SK-N-SH (cell line): Measurements from ENCODE around the gene OGFOD3. TPM values are rescaled to one million over a fixed set of nuclear protein-coding genes. Genes with fewer than 3 reads are reported as not detected.
A peak's percentile ranks its signal among the peaks of the same experiment; 100 is the strongest.
"Not testable (repeated sequence)": the region's sequence is repeated elsewhere in the genome, so short reads cannot be mapped to it uniquely, and the experiment has no call there.

Experiments used
- CTCF ChIA-PET: fragments of 300-600, 350-600 bp; formaldehyde crosslinking; extraction: SDS; loops from one replicate; lab custom pipeline; 2021; lab: Yijun Ruan, JAX
- POLR2A ChIA-PET: fragments of 350-600 bp; sonication (Branson Sonifier 250); formaldehyde crosslinking; extraction: SDS; loops from one replicate; lab custom pipeline; 2020; ENCODE audit warnings: antibody characterized with exemption, inconsistent platforms; lab: Yijun Ruan, JAX
- DNase-seq: peaks from one replicate; pipeline ENCODE4 v3.0.0; 2012
- H2AFZ ChIP-seq: fragments of 200-600 bp; sonication (generic); 2 replicates; pipeline ENCODE4 v1.8.1; 2016; ENCODE audit warnings: antibody characterized with exemption, mild to moderate bottlenecking, low read depth
- H3F3A ChIP-seq: fragments of 200-600 bp; sonication (generic); replicated peaks from 2 replicates; pipeline ENCODE3; 2016; ENCODE audit warnings: antibody characterized with exemption, mild to moderate bottlenecking; ENCODE audit not compliant: insufficient read depth
- H3K27ac ChIP-seq, 2 experiments: fragments of 200-500 bp in 1 of 2; fragments of 200-600 bp in 1 of 2; sonication (Bioruptor generic) in 1 of 2; sonication (generic), shearing (Covaris generic) in 1 of 2; 2 replicates each; pipeline versions ENCODE4 v1.5.1 to v1.6.1; 2014 to 2016; ENCODE audit warnings: low read depth in 2 of 2, inconsistent platforms in 1 of 2, low read length in 1 of 2, mild to moderate bottlenecking in 1 of 2, mixed read lengths in 1 of 2
- H3K27me3 ChIP-seq: fragments of 200-600 bp; sonication (generic), shearing (Covaris generic); 2 replicates; pipeline ENCODE4 v1.6.1; 2016; ENCODE audit warnings: mixed run types; ENCODE audit not compliant: insufficient read depth
- H3K36me3 ChIP-seq, 2 experiments: fragments of 200-500 bp in 1 of 2; fragments of 200-600 bp in 1 of 2; sonication (Bioruptor generic) in 1 of 2; sonication (generic) in 1 of 2; replicated peaks in 1 of 2; 2 replicates each; pipeline versions ENCODE3 to v1.5.1; 2014 to 2016; ENCODE audit warnings: low read length in 1 of 2, mild to moderate bottlenecking in 1 of 2; ENCODE audit not compliant: insufficient read depth in 2 of 2, control insufficient read depth in 1 of 2
- H3K4me1 ChIP-seq, 2 experiments: fragments of 200-500 bp in 1 of 2; fragments of 200-600 bp in 1 of 2; sonication (Bioruptor generic) in 1 of 2; sonication (generic), shearing (Covaris generic) in 1 of 2; 2 replicates each; pipeline versions ENCODE4 v1.5.1 to v1.6.1; 2014 to 2016; ENCODE audit warnings: low read depth in 1 of 2, low read length in 1 of 2, mixed run types in 1 of 2; ENCODE audit not compliant: insufficient read depth in 2 of 2, control insufficient read depth in 1 of 2
- H3K4me2 ChIP-seq: fragments of 200-600 bp; sonication (generic), shearing (Covaris generic); 2 replicates; pipeline ENCODE4 v1.6.1; 2017; ENCODE audit warnings: mixed run types
- H3K4me3 ChIP-seq, 2 experiments: fragments of 200-500 bp in 1 of 2; fragments of 200-600 bp in 1 of 2; sonication (Bioruptor generic) in 1 of 2; sonication (generic), shearing (Covaris generic) in 1 of 2; 2 replicates each; pipeline versions ENCODE4 v1.5.1 to v1.8.1; 2014 to 2016; ENCODE audit warnings: low read depth in 2 of 2, inconsistent platforms in 1 of 2, low read length in 1 of 2, mild to moderate bottlenecking in 1 of 2, mixed read lengths in 1 of 2, moderate library complexity in 1 of 2
- H3K79me2 ChIP-seq: fragments of 200-600 bp; sonication (generic); 2 replicates; pipeline ENCODE4 v1.8.1; 2017; ENCODE audit warnings: mild to moderate bottlenecking; ENCODE audit not compliant: insufficient read depth
- H3K9ac ChIP-seq: fragments of 200-600 bp; sonication (generic); 2 replicates; pipeline ENCODE4 v1.6.1; 2017; ENCODE audit warnings: mixed run types
- H3K9me2 ChIP-seq: fragments of 200-600 bp; sonication (generic); 2 replicates; pipeline ENCODE4 v1.6.1; 2017; ENCODE audit warnings: mixed run types
- H3K9me3 ChIP-seq: fragments of 200-600 bp; sonication (generic); 2 replicates; pipeline ENCODE4 v1.6.1; 2017; ENCODE audit warnings: mixed run types, mild to moderate bottlenecking, moderate library complexity
- H4K20me1 ChIP-seq: fragments of 200-600 bp; sonication (generic); 2 replicates; pipeline ENCODE4 v1.6.1; 2017; ENCODE audit warnings: mild to moderate bottlenecking, mixed run types; ENCODE audit not compliant: insufficient read depth
- ELF1 ChIP-seq: IDR thresholded peaks from 2 replicates; pipeline ENCODE4 v1.4.0; 2012
- EZH2phosphoT487 ChIP-seq: fragments of 200-600 bp; sonication (generic); IDR thresholded peaks from 2 replicates; pipeline ENCODE4 v1.6.1; 2017; ENCODE audit warnings: low read depth, mixed run types, mild to moderate bottlenecking, antibody characterized with exemption, moderate library complexity, borderline replicate concordance
- GABPA ChIP-seq: IDR thresholded peaks from 2 replicates; pipeline ENCODE4 v1.4.0; 2012; ENCODE audit warnings: low read depth, mild to moderate bottlenecking
- NRF1 ChIP-seq: IDR thresholded peaks from 2 replicates; pipeline ENCODE4 v1.6.1; 2012; ENCODE audit warnings: low read depth, mild to moderate bottlenecking, low read length
- SIN3A ChIP-seq: IDR thresholded peaks from 2 replicates; pipeline ENCODE4 v1.6.1; 2012; ENCODE audit warnings: low read depth, mild to moderate bottlenecking, low read length, moderate library complexity, borderline replicate concordance
- WGBS: methylation state at CpG from one replicate; pipeline ENCODE4 v1.1.6; 2017; ENCODE audit warnings: low lambda C conversion rate; 5-methylcytosine and 5-hydroxymethylcytosine counted together
- polyA plus RNA-seq, 3 experiments: library from polyadenylated mRNA; depleted of rRNA; stranded (reverse); fragments of >200 nt; gene quantifications; 2 replicates each; pipeline ENCODE4 v1.2.3, GENCODE V29; 2012
- TF ChIP-seq, protein P1 (sequence below): IDR thresholded peaks from 2 replicates; pipeline ENCODE4 v1.4.0; 2012; ENCODE audit warnings: low read depth, borderline replicate concordance

The OGFOD3 gene
- polyA plus RNA-seq, 1 of the 3 experiments (the other 2 are of a cell fraction): 68.2 TPM

DNA sequence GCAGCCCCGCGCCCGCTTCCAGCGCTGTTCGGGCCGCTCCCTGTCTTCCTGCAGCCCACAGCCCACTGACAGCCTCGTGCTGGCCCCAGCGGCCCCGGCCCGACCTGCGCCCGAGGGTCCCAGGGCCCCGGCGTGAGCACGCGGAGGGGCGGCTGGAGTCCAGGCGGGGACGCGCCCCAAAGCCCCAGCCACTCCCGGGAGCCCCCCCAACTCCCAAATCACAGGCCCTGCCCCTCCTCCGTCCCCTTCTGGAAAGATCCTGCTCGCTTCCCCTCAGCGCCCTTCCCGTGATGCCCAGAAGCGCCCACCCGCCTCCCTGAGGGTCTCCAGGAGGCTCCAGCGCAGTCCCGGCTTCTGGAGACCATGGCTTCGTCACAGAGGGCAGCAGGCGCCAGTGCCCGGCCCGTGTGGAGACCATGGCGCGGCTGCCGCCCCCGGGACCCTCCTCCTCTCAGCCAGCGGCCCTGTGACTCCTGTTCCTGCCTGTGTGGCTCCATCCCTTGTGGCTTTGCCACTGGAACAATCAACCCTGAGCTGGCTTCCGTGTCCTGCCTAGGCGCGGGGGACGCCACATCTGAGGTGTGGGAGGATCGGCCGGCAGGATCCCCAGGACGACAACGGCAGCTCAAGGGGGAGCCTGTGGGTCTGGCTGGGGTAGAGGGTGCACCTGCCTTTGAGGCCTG is 42.9 kb downstream of the OGFOD3 start:
- peak overlapping the region; percentile 72; the same call in 1 of the 2 replicates for H3K4me2 ChIP-seq
- H3K4me1 ChIP-seq: peaks cover 2 to 29% of the 10 kb centered on the region in 2 experiments; a peak in 2 of 4 replicates
- no peak overlapping the region for H2AFZ ChIP-seq
- no peaks in the 10 kb centered on the region for H3K9me3 ChIP-seq
- WGBS: 30% methylated on average over 41 of the region's 46 CpGs
- POLR2A ChIA-PET: no interaction called here
- no peaks in the 10 kb centered on the region for H3K36me3 ChIP-seq
- H3K79me2 ChIP-seq: no peaks in the 10 kb centered on the region
- no peak overlapping the region for H3K9ac ChIP-seq
- H3F3A ChIP-seq: peaks cover 5% of the 10 kb centered on the region
- no peaks in the 10 kb centered on the region for H3K9me2 ChIP-seq
- CTCF ChIA-PET: interaction anchor here (0.6 to 3.1 kb wide), 9 partner anchors 9 to 1854 kb away, joined by 3 to 20 read pairs (median 4); partner anchors contain the start of gene SECTM1
- no peaks in the 10 kb centered on the region for H4K20me1 ChIP-seq
- H3K4me3 ChIP-seq: no peak overlapping the region
- TF ChIP-seq NRF1 (no peak), EZH2phosphoT487 (0 out of 2 replicates have a peak, but pooled peaks have one; percentile 35)
- peak; percentile 59 for DNase-seq
- no peak overlapping the region for H3K27ac ChIP-seq
- peaks cover 91% of the 10 kb centered on the region for H3K27me3 ChIP-seq

DNA sequence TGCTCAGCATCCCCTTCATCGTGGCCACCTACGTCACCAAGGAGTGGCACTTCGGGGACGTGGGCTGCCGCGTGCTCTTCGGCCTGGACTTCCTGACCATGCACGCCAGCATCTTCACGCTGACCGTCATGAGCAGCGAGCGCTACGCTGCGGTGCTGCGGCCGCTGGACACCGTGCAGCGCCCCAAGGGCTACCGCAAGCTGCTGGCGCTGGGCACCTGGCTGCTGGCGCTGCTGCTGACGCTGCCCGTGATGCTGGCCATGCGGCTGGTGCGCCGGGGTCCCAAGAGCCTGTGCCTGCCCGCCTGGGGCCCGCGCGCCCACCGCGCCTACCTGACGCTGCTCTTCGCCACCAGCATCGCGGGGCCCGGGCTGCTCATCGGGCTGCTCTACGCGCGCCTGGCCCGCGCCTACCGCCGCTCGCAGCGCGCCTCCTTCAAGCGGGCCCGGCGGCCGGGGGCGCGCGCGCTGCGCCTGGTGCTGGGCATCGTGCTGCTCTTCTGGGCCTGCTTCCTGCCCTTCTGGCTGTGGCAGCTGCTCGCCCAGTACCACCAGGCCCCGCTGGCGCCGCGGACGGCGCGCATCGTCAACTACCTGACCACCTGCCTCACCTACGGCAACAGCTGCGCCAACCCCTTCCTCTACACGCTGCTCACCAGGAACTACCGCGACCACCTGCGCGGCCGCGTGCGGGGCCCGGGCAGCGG is 43.6 kb downstream of the OGFOD3 start:
- WGBS: 40% methylated on average over 49 of the region's 79 CpGs
- H3K4me3 ChIP-seq: peak overlapping the region; percentile 9 to 30; a peak in 1 of 4 replicates

GRCh38 chr17:82373731-82374625 is 44.4 kb downstream of the OGFOD3 start:
- H3K9ac ChIP-seq: no peak overlapping the region
- POLR2A ChIA-PET: no interaction called here
- H3K4me3 ChIP-seq: peak overlapping the region in 1 of 2 experiments; percentile 30; a peak in 1 of 4 replicates
- no peaks in the 10 kb centered on the region for H3K9me2 ChIP-seq
- peak; percentile 68 for DNase-seq
- 35% methylated on average over 16 of the region's 37 CpGs for WGBS
- peaks cover 5% of the 10 kb centered on the region for H3F3A ChIP-seq
- peaks cover 82% of the 10 kb centered on the region for H3K27me3 ChIP-seq
- peaks cover 3 to 27% of the 10 kb centered on the region in 2 experiments; a peak in 2 of 4 replicates for H3K4me1 ChIP-seq
- H3K9me3 ChIP-seq: no peaks in the 10 kb centered on the region
- CTCF ChIA-PET: interaction anchor here (0.6 to 3.1 kb wide), 11 partner anchors 9 to 139 kb away, joined by 3 to 20 read pairs (median 5); no protein-coding TSS in a partner anchor
- no peaks in the 10 kb centered on the region for H4K20me1 ChIP-seq
- no peaks in the 10 kb centered on the region for H3K79me2 ChIP-seq
- H2AFZ ChIP-seq: no peak overlapping the region
- no peaks in the 10 kb centered on the region for H3K36me3 ChIP-seq
- TF ChIP-seq GABPA: no peak
- TF ChIP-seq, protein P1, sequence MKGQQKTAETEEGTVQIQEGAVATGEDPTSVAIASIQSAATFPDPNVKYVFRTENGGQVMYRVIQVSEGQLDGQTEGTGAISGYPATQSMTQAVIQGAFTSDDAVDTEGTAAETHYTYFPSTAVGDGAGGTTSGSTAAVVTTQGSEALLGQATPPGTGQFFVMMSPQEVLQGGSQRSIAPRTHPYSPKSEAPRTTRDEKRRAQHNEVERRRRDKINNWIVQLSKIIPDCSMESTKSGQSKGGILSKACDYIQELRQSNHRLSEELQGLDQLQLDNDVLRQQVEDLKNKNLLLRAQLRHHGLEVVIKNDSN: peak; percentile 30; the same call in 1 of the 2 replicates
- no peak for TF ChIP-seq ELF1
- peak overlapping the region; percentile 72; the same call in 1 of the 2 replicates for H3K4me2 ChIP-seq
- H3K27ac ChIP-seq: no peak overlapping the region

More for the DNA sequence above, 43.6 kb downstream of the OGFOD3 start:
- H4K20me1 ChIP-seq: no peaks in the 10 kb centered on the region
- H2AFZ ChIP-seq: no peak overlapping the region
- no peaks in the 10 kb centered on the region for H3K79me2 ChIP-seq
- H3K36me3 ChIP-seq: no peaks in the 10 kb centered on the region
- peaks cover 5% of the 10 kb centered on the region for H3F3A ChIP-seq
- peak; percentile 83 for DNase-seq
- H3K9ac ChIP-seq: no peak overlapping the region
- no peaks in the 10 kb centered on the region for H3K9me3 ChIP-seq
- ChIA-PET POLR2A (no interaction called here), CTCF (interaction anchor here (0.7 to 3.1 kb wide), 8 partner anchors 9 to 75 kb away, joined by 3 to 20 read pairs (median 5); partner anchors contain the start of gene SECTM1)
- no peak for TF ChIP-seq SIN3A
- peak overlapping the region; percentile 72; the same call in 1 of the 2 replicates for H3K4me2 ChIP-seq
- H3K27me3 ChIP-seq: peaks cover 89% of the 10 kb centered on the region
- peaks cover 3 to 29% of the 10 kb centered on the region in 2 experiments; a peak in 2 of 4 replicates for H3K4me1 ChIP-seq
- no peak overlapping the region for H3K27ac ChIP-seq
- no peaks in the 10 kb centered on the region for H3K9me2 ChIP-seq

GRCh38 chr17:82373072-82373452 is 45.3 kb downstream of the OGFOD3 start:
- H3K9me2 ChIP-seq, H3K79me2 ChIP-seq, H4K20me1 ChIP-seq, H3K9me3 ChIP-seq, H2AFZ ChIP-seq, H3K4me3 ChIP-seq, H3F3A ChIP-seq, H3K4me2 ChIP-seq, H3K36me3 ChIP-seq, H3K9ac ChIP-seq, POLR2A ChIA-PET, DNase-seq, H3K27ac ChIP-seq: not testable (repeated sequence)
- Histone ChIP-seq H3K4me1 (peaks cover 3 to 19% of the 10 kb centered on the region in 2 experiments; a peak in 2 of 4 replicates), H3K27me3 (peaks cover 73% of the 10 kb centered on the region)
- WGBS: 83% methylated on average over 10 of the region's 10 CpGs
- CTCF ChIA-PET: interaction anchor here (0.6 to 2.4 kb wide), 13 partner anchors 8 to 138 kb away, joined by 3 to 9 read pairs (median 3); no protein-coding TSS in a partner anchor
